ENCODE measurements around the gene TMEM63A.

The TMEM63A gene

GRCh38 chr1:225917101-225917500 lies 34.9 kb upstream of the TMEM63A start:
- no peaks in the 10 kb centered on the region for H3K27me3 Mint-ChIP-seq
- peaks cover 21% of the 10 kb centered on the region for H3K36me3 Mint-ChIP-seq
- ATAC-seq (ENCODE audit: low read depth) (no peak), DNase-seq (ENCODE audit: low spot score in 2 of 2) (no peak)
- no peaks in the 10 kb centered on the region for H3K4me1 Mint-ChIP-seq
- H3K4me3 Mint-ChIP-seq = no peak overlapping the region
- no peak overlapping the region for H3K27ac Mint-ChIP-seq
- H3K9me3 Mint-ChIP-seq = no peaks in the 10 kb centered on the region

GRCh38 chr1:225915538-225915991 lies 33.4 kb upstream of the TMEM63A start:
- H3K9me3 Mint-ChIP-seq = no peaks in the 10 kb centered on the region
- H3K27me3 Mint-ChIP-seq = no peaks in the 10 kb centered on the region
- no peak overlapping the region for H3K4me3 Mint-ChIP-seq
- DNase-seq (ENCODE audit: low spot score in 2 of 2) = no peak
- peaks cover 16% of the 10 kb centered on the region for H3K36me3 Mint-ChIP-seq
- no peak for ATAC-seq (ENCODE audit: low read depth)
- no peak overlapping the region for H3K27ac Mint-ChIP-seq
- H3K4me1 Mint-ChIP-seq = peaks cover 5% of the 10 kb centered on the region

- Mint-ChIP-seq H3K36me3 (peaks cover 14% of the 10 kb centered on the region), H3K27me3 (no peaks in the 10 kb centered on the region), H3K4me3 (no peak overlapping the region), H3K4me1 (peaks cover 11% of the 10 kb centered on the region), H3K9me3 (no peaks in the 10 kb centered on the region), H3K27ac (no peak overlapping the region)
- no peak for DNase-seq (ENCODE audit: low spot score in 2 of 2)
- ATAC-seq (ENCODE audit: low read depth) = no peak
Measured at GRCh38 chr1:225914947-225915346, 32.8 kb upstream of the TMEM63A start.

GRCh38 chr1:225914391-225914790 lies 32.2 kb upstream of the TMEM63A start:
- peaks cover 16% of the 10 kb centered on the region for H3K4me1 Mint-ChIP-seq
- H3K27me3 Mint-ChIP-seq = no peaks in the 10 kb centered on the region

DNA sequence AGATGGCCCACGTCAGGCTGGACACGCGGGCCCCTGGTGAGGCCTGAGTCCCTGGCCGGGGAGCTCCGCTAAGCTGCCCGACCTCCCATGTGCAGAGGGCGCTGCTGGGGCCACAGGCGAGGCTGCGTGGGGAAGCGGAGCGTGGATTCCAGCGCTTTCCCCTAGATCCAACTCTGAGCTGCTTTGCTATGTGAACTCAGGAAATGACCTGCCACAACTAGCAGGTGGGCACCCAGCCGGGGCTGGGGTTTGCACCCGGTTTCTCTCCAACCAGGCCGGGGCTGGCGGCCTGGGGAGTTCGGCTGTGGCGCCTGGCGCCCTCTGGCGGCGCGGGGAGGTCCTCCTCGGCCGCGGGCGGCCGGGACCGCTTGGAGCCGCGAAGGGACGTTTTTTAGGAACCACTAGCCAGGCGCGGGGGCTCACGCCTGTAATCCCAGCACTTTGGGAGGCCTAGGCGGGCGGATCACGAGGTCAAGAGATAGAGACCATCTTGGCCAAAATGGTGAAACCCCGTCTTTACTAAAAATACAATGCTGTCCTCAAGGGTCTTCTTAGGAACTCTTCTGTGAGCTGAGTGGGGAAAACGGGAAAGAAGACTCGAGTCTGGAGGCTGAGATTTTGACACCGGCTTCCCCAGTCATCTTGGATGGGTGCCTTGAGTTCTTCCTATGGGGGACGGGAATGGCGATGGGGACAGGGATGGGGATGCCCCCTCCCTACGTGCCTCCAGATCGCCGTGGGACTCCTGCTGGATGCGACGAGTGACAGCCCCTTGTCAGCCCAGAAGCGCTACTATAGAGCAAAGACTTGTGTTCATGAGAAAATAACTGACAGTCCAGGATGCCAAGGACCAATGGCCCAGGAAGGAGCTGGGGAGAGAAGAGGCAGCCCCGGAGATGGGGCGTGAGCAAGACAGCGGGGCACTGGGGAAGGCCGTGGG lies 29.3 kb upstream of the TMEM63A start:
- peak; percentile 74 to 80 for DNase-seq (ENCODE audit: low spot score in 2 of 2)
- H3K27ac Mint-ChIP-seq = no peak overlapping the region
- peak overlapping the region; percentile 10 for H3K4me3 Mint-ChIP-seq

More at GRCh38 chr1:225914391-225914790, 32.2 kb upstream of the TMEM63A start:
- Mint-ChIP-seq H3K36me3 (peaks cover 10% of the 10 kb centered on the region), H3K4me3 (no peak overlapping the region), H3K27ac (no peak overlapping the region), H3K9me3 (no peaks in the 10 kb centered on the region)
- DNase-seq (ENCODE audit: low spot score in 2 of 2) = no peak
- ATAC-seq (ENCODE audit: low read depth) = no peak

GRCh38 chr1:225909477-225909876 lies 27.3 kb upstream of the TMEM63A start:
- H3K4me3 Mint-ChIP-seq = no peak overlapping the region
- H3K4me1 Mint-ChIP-seq = peaks cover 22% of the 10 kb centered on the region
- H3K27me3 Mint-ChIP-seq = no peaks in the 10 kb centered on the region
- H3K27ac Mint-ChIP-seq = peak overlapping the region; percentile 86
- no peaks in the 10 kb centered on the region for H3K36me3 Mint-ChIP-seq
- no peaks in the 10 kb centered on the region for H3K9me3 Mint-ChIP-seq
- ATAC-seq (ENCODE audit: low read depth) (no peak), DNase-seq (ENCODE audit: low spot score in 2 of 2) (no peak)

More for the DNA sequence above, 29.3 kb upstream of the TMEM63A start:
- no peaks in the 10 kb centered on the region for H3K9me3 Mint-ChIP-seq
- no peaks in the 10 kb centered on the region for H3K36me3 Mint-ChIP-seq
- no peaks in the 10 kb centered on the region for H3K27me3 Mint-ChIP-seq
- H3K4me1 Mint-ChIP-seq = peaks cover 17% of the 10 kb centered on the region
- peak; percentile 93 for ATAC-seq (ENCODE audit: low read depth)

DNA sequence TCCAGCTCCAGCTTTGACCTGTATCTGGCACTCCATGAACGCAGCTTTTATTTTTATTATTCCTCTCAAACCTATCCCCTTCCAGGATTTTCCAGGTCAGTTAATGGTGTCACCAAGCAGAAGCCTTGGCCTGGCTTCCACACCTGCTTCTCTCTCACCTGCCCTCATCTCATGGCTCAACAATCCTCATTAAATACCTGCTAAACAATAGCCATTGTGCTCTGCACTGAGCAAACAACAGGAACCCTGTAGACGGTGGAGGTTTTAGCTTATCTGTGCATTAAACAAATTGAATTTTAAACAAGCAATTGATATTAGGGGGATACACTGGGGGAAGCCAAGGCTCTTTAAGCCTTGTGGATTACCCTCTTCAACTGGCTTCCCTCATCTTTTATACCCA lies 26.6 kb upstream of the TMEM63A start:
- no peak for DNase-seq (ENCODE audit: low spot score in 2 of 2)
- no peak for ATAC-seq (ENCODE audit: low read depth)
- Mint-ChIP-seq H3K27ac (no peak overlapping the region), H3K27me3 (no peaks in the 10 kb centered on the region), H3K36me3 (no peaks in the 10 kb centered on the region), H3K4me3 (no peak overlapping the region), H3K4me1 (peaks cover 25% of the 10 kb centered on the region), H3K9me3 (peaks cover 2% of the 10 kb centered on the region)

DNA sequence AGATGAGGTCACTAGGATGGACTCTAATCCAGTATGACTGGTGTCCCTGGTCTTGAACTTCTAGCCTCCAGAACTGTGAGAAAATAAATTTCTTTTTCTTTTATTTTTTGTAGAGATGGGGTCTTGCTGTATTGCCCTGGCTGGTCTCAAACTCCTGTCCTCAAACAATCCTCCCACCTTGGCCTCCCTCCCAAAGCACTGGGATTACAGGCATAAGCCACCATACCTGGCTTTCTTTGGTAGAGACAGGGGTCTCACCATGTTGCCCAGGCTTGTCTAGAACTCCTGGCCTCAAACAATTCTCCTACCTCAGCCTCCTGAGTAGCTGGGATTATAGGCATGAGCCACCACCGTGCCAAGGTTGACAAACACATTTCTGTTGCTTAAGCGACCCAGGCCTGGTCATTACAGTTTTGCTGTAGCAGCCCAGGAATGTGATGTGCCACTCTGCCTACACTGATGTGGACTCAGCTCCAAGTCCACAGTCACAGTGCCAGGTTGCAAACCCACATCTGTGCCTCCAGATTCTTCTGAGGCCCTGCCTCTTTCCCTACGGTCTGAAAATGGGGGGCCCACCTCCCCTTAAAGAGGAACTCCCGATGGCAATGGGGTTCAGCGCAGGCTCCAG lies 25.9 kb upstream of the TMEM63A start:
- peak overlapping the region; percentile 22 for H3K27ac Mint-ChIP-seq
- ATAC-seq (ENCODE audit: low read depth) (no peak), DNase-seq (ENCODE audit: low spot score in 2 of 2) (no peak)
- H3K4me3 Mint-ChIP-seq = no peak overlapping the region
- H3K9me3 Mint-ChIP-seq = peaks cover 4% of the 10 kb centered on the region
- H3K4me1 Mint-ChIP-seq = peaks cover 25% of the 10 kb centered on the region
- H3K27me3 Mint-ChIP-seq = no peaks in the 10 kb centered on the region
- no peaks in the 10 kb centered on the region for H3K36me3 Mint-ChIP-seq

DNA sequence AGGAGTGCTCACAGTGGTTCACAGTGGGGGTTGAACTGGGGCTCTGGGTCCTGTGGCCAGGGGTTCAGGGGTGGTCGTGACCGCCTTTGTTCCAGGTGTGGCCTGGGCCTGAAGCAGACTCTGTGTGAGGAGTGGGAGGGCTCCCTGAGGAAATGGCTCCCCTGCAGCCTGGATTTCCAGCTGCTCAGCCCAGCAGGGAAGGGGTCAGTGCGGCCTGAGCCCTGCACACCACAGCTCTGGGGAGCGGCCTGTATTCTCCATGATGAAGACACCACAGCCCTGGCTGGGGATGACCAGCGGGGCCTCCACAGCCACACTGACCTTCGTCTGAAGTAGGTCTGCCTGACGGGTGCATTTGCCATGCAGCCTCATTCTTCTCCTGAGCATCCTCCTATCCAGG lies 25.2 kb upstream of the TMEM63A start:
- no peak overlapping the region for H3K27ac Mint-ChIP-seq
- H3K9me3 Mint-ChIP-seq = peaks cover 4% of the 10 kb centered on the region
- no peaks in the 10 kb centered on the region for H3K36me3 Mint-ChIP-seq
- no peak overlapping the region for H3K4me3 Mint-ChIP-seq
- no peaks in the 10 kb centered on the region for H3K27me3 Mint-ChIP-seq
- no peak for DNase-seq (ENCODE audit: low spot score in 2 of 2)
- ATAC-seq (ENCODE audit: low read depth) = no peak
- peaks cover 25% of the 10 kb centered on the region for H3K4me1 Mint-ChIP-seq

- Mint-ChIP-seq H3K4me1 (peaks cover 23% of the 10 kb centered on the region), H3K36me3 (no peaks in the 10 kb centered on the region), H3K4me3 (no peak overlapping the region), H3K27me3 (no peaks in the 10 kb centered on the region), H3K27ac (no peak overlapping the region), H3K9me3 (peaks cover 4% of the 10 kb centered on the region)
- ATAC-seq (ENCODE audit: low read depth) = no peak
- no peak for DNase-seq (ENCODE audit: low spot score in 2 of 2)
Measured at GRCh38 chr1:225906467-225906866, 24.3 kb upstream of the TMEM63A start.

DNA sequence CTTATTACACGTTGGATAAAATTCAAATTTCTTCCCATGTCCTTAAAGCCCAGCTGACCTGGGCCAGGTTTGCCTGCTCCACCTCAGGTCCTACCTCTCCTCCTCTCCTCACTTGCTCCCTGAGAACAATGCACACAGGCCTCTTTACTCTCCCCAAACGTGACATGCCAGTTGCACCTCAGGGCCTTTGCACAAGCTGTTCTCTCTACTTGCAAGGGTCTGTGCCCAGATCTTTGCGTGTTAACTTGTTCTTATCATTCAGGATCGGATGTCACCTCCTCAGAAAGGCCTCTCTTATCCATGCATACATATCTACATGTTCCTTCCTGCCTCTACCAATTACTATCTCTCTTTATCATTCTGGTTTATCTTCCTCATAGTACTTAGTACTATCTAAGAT lies 21.4 kb upstream of the TMEM63A start:
- Mint-ChIP-seq H3K36me3 (no peaks in the 10 kb centered on the region), H3K4me3 (no peak overlapping the region), H3K4me1 (peaks cover 14% of the 10 kb centered on the region), H3K9me3 (peaks cover 4% of the 10 kb centered on the region), H3K27me3 (no peaks in the 10 kb centered on the region), H3K27ac (peak overlapping the region; percentile 49)
- DNase-seq (ENCODE audit: low spot score in 2 of 2) = no peak
- no peak for ATAC-seq (ENCODE audit: low read depth)

GRCh38 chr1:225899044-225899925 lies 17.1 kb upstream of the TMEM63A start:
- H3K9me3 Mint-ChIP-seq = peaks cover 4% of the 10 kb centered on the region
- no peaks in the 10 kb centered on the region for H3K36me3 Mint-ChIP-seq
- H3K4me1 Mint-ChIP-seq = peaks cover 30% of the 10 kb centered on the region
- H3K27me3 Mint-ChIP-seq = no peaks in the 10 kb centered on the region
- H3K27ac Mint-ChIP-seq = peak overlapping the region; percentile 99
- ATAC-seq (ENCODE audit: low read depth) (no peak), DNase-seq (ENCODE audit: low spot score in 2 of 2) (no peak)
- H3K4me3 Mint-ChIP-seq = no peak overlapping the region

- peak overlapping the region; percentile 99 for H3K27ac Mint-ChIP-seq
- ATAC-seq (ENCODE audit: low read depth) (peak; percentile 41), DNase-seq (ENCODE audit: low spot score in 2 of 2) (no peak)
- H3K27me3 Mint-ChIP-seq = no peaks in the 10 kb centered on the region
- H3K36me3 Mint-ChIP-seq = no peaks in the 10 kb centered on the region
- H3K4me1 Mint-ChIP-seq = peaks cover 27% of the 10 kb centered on the region
- H3K9me3 Mint-ChIP-seq = no peaks in the 10 kb centered on the region
- peak overlapping the region; percentile 71 for H3K4me3 Mint-ChIP-seq
Measured at GRCh38 chr1:225897595-225898514, 15.7 kb upstream of the TMEM63A start.

All from memory B cell (primary cell).